ENCODE measurements around the gene IER5.

IER5 gene

DNA sequence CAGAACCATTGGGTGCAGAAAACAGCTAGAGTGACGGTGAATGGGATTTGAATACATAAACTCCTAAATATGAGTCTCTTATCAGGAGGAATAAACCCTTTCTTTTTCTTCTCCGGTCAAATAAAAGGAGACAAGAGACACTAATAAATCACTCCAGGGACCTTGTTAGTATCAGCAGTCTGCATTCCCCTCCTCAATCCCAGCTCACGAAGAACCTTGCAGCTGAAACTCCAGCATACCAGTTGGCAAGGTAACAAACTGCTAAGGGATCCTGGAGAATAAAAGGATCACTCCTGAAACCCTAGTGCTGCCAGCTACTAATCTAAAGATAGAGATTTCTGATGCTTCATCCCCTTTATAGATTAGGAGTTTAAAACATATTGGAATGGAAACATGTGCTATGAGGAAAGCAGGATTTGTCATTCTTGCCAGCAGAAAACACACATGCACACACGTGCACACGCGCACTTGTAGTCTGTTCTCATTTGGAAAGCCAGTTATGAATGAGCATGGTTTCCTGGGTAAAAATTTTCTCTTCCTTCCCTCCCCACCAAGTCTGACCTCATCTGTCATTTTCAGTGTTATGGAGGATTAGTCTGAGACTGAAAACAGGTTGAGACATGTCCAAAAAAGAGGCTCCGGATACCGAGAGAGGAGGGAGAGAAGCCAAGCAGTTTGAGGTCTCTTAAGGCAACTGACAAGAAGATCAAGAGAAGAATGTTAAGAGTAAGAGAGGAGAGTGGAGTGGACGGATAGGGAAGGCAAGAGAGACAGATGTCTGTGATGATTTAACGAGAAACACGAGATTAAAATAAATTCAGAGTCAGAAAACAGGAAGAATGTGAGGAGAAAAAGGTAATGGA lies 10.9 kb downstream of the IER5 start:
- DNase-seq, result peak; percentile 46 to 56

GRCh38 chr1:181100015-181100905 lies 11.8 kb downstream of the IER5 start:
- no peak for DNase-seq

DNA sequence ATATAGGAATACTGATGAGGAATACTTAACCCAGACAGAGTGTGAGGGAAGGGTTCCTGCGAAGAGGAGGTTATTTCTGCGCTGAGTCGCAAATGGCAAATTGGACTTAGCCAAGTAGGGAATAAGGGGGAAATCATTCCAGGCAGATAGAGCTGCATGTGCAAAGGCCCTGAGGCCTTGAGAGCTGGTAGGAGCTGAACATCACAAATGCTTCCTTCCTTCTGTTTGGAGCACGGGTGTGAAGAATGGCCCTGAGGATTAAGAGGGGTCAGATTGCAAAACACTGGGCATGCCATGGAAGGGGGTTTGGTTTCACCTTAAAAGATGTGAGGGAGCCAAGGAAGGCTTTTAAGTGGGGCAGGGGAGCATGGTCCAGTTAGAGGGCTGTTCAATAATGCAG lies 12.4 kb downstream of the IER5 start:
- no peak for DNase-seq

GRCh38 chr1:181101581-181102226 lies 13.2 kb downstream of the IER5 start:
- DNase-seq, result peak; percentile 87 to 89

- DNase-seq, result no peak
These were observed 14.3 kb downstream of the IER5 start for GRCh38 chr1:181102841-181103240.

GRCh38 chr1:181103399-181103798 lies 14.9 kb downstream of the IER5 start:
- DNase-seq, result no peak

DNA sequence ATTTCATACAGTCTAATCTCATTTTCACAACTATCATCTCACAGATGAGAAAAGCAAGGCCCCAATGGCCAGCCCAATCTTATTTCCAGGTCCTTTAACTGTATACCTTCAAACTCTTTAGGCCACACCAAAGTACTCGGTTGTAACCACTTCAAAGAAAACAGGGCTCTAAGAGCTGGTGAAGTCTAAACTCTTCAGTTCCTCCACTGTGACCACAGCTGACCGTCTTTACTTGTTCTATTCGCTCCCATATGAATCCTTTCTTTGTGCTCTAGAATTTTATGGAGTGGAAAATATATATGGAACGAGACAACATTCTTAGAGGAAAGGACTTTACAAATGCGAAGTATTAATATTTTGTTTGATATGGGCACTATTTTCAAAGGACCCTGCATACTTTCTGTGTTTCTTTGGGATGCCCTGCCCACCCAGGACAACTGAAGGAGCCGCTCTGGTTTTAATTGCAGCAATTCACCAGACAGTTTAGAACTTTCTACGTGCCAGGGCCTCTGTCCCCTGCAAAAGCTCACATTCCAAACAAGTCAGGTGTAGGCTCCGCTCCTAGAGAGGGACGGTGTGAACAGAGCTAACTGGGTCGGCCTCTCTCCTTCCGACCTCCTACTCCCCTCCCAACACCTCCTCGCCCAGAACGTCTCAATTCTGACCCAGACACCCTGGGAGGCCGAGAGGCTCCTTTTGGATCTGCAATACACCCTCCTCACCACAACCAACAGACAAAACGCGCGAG lies 15.7 kb downstream of the IER5 start:
- peak in 1 of 2 experiments; percentile 66 for DNase-seq

DNA sequence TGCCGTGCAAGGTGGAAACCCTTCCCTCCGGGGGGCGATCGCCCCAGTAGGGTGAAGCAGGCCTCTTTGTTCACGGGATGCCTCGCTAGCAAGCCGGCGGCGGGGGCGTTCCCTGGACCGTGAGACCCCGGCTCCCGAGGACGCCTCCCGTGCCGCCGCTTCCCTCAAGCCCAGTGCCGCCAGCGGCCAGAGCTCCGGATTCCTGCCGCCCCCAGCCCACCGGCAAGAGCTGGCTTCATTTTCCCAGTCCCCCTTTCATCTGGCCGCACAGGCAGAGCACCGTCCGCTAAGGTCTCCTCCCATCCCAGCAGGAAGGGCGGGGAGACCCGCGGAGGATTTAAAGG lies 16.3 kb downstream of the IER5 start:
- DNase-seq, result peak in 1 of 2 experiments; percentile 59

DNA sequence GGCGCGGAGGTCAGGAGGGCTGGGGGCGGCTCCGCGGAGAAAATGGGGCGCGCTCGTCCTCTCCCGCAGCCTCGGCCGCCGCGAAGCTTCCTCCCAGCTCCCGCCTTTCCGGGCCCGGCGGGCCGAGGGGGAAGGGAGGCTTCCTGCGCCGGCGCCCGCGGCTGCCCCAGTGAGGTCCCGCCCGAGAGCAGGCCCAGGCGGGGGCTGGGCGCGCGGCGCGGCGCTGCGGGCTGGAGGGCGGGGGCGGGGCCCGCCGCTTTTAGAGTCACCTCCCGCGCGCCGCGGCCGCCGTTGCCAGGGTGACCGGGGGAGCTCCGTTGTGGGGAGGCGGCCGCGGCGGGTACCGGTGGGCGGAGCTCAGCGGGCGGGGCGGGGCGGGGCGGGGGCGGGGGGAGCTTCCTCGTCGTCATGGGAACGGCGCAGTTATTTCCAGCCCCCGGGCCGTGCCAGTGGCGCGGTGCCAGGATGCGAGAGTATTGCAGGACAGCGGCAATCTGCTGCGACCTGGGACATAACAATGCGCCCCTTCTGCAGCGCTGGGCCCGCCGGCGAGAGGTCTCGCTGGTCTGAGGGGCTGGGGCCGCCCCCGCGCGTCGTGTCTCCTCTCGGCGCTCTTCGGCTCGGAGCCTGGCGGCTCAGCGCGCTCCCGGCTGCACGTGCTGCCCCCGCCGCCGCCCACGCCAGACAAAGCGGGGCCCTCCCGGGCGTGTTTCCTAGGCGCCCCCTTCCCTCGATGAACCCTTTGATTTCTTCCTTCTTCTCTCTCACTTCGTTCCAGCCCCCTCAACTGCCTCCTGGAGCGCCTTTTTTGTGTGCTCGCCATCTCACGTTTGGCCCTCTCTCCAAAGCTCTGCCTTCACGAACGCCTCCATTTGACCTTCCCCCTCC lies 16.9 kb downstream of the IER5 start:
- peak; percentile 90 to 99 for DNase-seq

GRCh38 chr1:181106022-181106312 lies 17.5 kb downstream of the IER5 start:
- DNase-seq, result no peak

DNA sequence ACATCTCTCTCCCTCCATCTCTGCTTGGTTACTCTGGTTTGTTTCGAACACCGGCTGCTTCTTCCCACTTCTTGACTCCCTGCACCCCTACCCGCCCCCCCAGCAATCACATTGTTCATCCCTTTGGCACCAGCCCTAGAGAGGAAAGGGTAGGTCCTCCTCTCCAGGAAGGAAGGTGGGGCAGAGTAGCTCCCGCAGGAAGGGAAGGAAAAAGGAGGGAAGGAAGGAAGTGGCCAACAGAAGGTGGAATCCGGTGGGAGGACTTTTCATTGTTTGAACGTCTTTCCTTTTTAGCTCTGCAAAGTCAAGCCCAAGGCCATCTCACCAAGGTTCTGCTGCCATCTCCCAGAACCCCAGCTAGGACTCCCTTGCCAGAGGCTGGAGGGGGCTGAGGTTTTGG lies 18.0 kb downstream of the IER5 start:
- DNase-seq, result no peak

DNA sequence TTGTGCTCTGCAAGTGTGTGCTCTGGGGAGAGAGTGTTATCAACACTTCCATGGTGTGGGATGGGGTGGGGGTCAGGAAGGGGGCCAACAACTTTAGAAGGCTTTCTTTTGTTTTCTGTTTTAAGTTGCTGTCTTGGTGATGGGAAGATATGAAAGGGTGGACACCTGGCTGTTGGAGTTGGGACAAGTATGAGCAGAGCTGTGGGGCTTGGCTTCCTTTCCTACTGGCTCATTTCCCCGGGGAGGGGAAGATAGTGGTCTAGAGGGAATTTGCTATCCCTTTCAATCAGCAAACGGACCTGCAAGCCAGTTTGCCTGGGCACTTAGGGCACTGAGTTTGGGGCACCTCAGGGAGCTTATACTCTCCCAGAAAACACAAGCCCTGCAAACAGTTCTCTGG lies 19.2 kb downstream of the IER5 start:
- no peak for DNase-seq

DNA sequence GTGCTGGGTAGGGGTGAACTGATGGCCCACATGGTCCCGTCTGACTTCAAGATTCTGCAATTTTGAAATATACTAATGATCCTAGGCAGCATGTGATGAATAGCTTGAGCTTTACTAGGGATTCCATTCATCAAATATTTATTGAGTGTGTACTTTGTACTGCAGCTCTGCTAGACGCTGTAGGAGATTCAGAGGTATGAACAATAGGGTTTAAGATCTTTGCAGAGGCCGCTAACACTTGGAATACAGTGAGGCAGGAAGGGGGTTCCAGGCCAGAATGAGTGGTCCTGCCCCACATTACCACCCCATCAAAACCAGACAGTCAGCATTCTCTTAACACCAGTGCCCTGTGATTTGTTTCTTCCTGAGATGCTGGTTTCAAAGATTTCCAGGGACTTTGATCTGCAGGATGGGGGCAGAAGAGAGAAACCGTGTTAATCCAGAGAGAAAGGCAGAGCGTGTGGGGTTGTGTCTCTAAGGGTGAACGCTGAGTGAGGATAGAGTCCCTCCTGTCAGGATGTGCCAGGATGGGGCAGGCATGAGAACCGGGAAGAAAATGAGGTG lies 19.9 kb downstream of the IER5 start:
- no peak for DNase-seq

DNA sequence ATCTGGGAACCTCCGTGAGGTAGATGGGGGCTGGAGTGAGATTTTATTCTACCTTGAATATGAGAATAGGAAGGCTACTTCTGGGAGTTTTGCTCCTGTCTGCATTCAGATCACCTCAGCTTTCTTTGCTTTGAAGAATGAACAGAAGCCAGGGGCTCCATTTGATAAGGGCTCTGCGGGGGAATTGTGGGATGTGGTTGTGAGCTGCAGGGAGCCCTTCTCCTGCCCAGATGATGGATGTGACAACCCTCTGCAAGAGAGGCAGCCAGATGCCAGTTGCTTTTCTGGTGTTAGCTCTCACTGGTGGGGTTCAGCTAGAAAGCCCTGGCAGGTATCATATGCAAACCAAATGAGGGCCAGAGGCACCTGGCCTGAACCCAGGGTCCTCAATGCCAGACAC lies 21.5 kb downstream of the IER5 start:
- DNase-seq, result no peak

GRCh38 chr1:181111559-181111958 lies 23.1 kb downstream of the IER5 start:
- DNase-seq, result no peak

- DNase-seq, result no peak
These were observed 23.8 kb downstream of the IER5 start for GRCh38 chr1:181112071-181112929.

DNA sequence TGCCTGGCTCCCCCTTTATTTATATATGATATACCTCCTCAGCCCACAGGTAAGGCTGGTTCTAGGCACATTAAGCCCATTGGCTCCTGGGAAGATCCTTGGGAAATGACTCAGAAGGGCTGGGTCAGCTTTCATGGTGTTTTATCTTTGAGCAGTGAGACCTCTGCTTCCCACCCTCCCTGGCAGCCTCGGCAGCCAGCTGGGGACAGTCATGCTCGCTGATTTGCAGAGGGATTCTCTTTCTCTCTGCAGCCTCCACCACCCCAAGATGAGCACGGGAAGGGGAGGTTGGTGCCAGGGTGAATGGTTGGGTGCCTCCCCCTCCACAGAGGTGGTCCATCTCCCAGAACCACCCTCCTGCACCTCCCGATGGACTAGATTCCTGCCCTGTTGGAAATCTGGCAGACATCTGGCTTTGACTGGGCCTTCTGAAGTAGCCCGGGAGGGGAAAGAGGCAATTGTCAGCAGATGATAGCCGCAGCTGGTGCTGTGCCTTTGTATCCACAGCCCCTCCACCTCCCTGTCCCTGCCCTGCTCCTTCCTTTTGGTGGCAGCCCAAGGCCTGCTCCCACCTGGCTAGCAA lies 24.6 kb downstream of the IER5 start:
- DNase-seq, result no peak

- no peak for DNase-seq
These were observed 26.3 kb downstream of the IER5 start for GRCh38 chr1:181114574-181115367.

- no peak for DNase-seq
These were observed 26.8 kb downstream of the IER5 start for GRCh38 chr1:181115368-181115684.
